Stomach (tissue), 8 donors: ENCODE results near the gene EGFL7. TPM values are rescaled to one million over a fixed set of nuclear protein-coding genes. Genes with fewer than 3 reads are reported as not detected.

Experiments used
- polyA plus RNA-seq, 3 donors: library from polyadenylated mRNA; stranded (reverse); fragments of 200-250 nt; gene quantifications; one replicate each; pipeline ENCODE4 v1.2.3, GENCODE V29; 2013
- small RNA-seq, 4 donors: library from RNA; depleted of rRNA; stranded (forward); fragments of <200 nt; gene quantifications; one replicate each; pipeline ENCODE3, GENCODE V24; 2016
- total RNA-seq, 5 donors: library from RNA; depleted of rRNA; stranded (reverse); fragments of >200 nt; gene quantifications; one replicate each; pipeline versions ENCODE4 v1.1.0 to v1.2.3, GENCODE V29; 2014 to 2016
- donor health status: healthy with polysubstance abuse.
- donor health status: Bipolar disorder and iron deficiency.
- donor health status: healthy.

EGFL7 gene
- total and polyA plus RNA-seq, 8 donors: 20.9 to 1,085 (median 52.2) TPM

Small RNA genes lying within 50 kb of the gene (small RNA-seq; reads per million reads assigned to genes)
- 385 to 1,615 (median 786) reads per million in 4 donors for gene MIR126

Other genes with a start within 250 kb of the EGFL7 start
- 10 to 100 TPM in 2 of 5 donors, 1 to 10 TPM in 3; 6.2 to 32.1 (median 9.7) TPM for gene INPP5E, start 223.1 kb upstream of the EGFL7 start, total RNA-seq
- 1 to 10 TPM; 3.2 to 9.0 (median 4.2) TPM for gene INPP5E, start 223.1 kb upstream of the EGFL7 start, polyA plus RNA-seq
- 100 to 1,000 TPM in 1 of 5 donors, 10 to 100 TPM in 4; 14.6 to 105 (median 60.3) TPM for gene SEC16A, start 179.9 kb upstream of the EGFL7 start, total RNA-seq
- gene SEC16A, start 179.9 kb upstream of the EGFL7 start, polyA plus RNA-seq: 10 to 100 TPM; 29.9 to 44.2 (median 32.2) TPM
- gene NOTCH1, start 116.9 kb upstream of the EGFL7 start, total RNA-seq: 100 to 1,000 TPM in 1 of 5 donors, 10 to 100 TPM in 4; 18.4 to 338 (median 62.5) TPM
- gene NOTCH1, start 116.9 kb upstream of the EGFL7 start, polyA plus RNA-seq: 1 to 10 TPM; 1.4 to 7.9 (median 2.3) TPM
- 100 to 1,000 TPM in 2 of 5 donors, 10 to 100 TPM in 3; 49.6 to 135 (median 68.8) TPM for gene AGPAT2, start 24.5 kb downstream of the EGFL7 start, total RNA-seq
- 10 to 100 TPM; 32.7 to 88.7 (median 75.1) TPM for gene AGPAT2, start 24.5 kb downstream of the EGFL7 start, polyA plus RNA-seq
- 10 to 100 TPM in 1 of 5 donors, 1 to 10 TPM in 2, under 1 TPM in 1, not detected in 1; 0.45 to 10.4 (median 5.8) TPM for gene DIPK1B, start 49.7 kb downstream of the EGFL7 start, total RNA-seq
- gene DIPK1B, start 49.7 kb downstream of the EGFL7 start, polyA plus RNA-seq: 1 to 10 TPM; 1.6 to 4.7 (median 4.0) TPM
- 10 to 100 TPM in 1 of 5 donors, 1 to 10 TPM in 3, under 1 TPM in 1; 0.58 to 25.5 (median 4.9) TPM for gene LCN10, start 80.0 kb downstream of the EGFL7 start, total RNA-seq
- 10 to 100 TPM in 2 of 3 donors, 1 to 10 TPM in 1; 7.7 to 18.4 (median 10.2) TPM for gene LCN10, start 80.0 kb downstream of the EGFL7 start, polyA plus RNA-seq
- 10 to 100 TPM in 2 of 5 donors, 1 to 10 TPM in 1, not detected in 2; 7.0 to 31.2 (median 12.5) TPM for gene LCN6, start 85.6 kb downstream of the EGFL7 start, total RNA-seq
- gene LCN6, start 85.6 kb downstream of the EGFL7 start, polyA plus RNA-seq: 10 to 100 TPM; 18.8 to 23.2 (median 19.5) TPM
- gene LCN8, start 95.3 kb downstream of the EGFL7 start, total RNA-seq: not detected
- not detected for gene LCN8, start 95.3 kb downstream of the EGFL7 start, polyA plus RNA-seq
- not detected for gene LCN15, start 101.6 kb downstream of the EGFL7 start, total RNA-seq
- not detected for gene LCN15, start 101.6 kb downstream of the EGFL7 start, polyA plus RNA-seq
- gene TMEM141, start 128.4 kb downstream of the EGFL7 start, total RNA-seq: 100 to 1,000 TPM in 1 of 5 donors, 10 to 100 TPM in 4; 11.1 to 152 (median 64.5) TPM
- 100 to 1,000 TPM; 139 to 219 (median 195) TPM for gene TMEM141, start 128.4 kb downstream of the EGFL7 start, polyA plus RNA-seq
- gene CCDC183, start 133.4 kb downstream of the EGFL7 start, total RNA-seq: 10 to 100 TPM in 1 of 5 donors, 1 to 10 TPM in 4; 1.2 to 53.0 (median 6.2) TPM
- 1 to 10 TPM; 1.9 to 5.8 (median 3.5) TPM for gene CCDC183, start 133.4 kb downstream of the EGFL7 start, polyA plus RNA-seq
- 100 to 1,000 TPM in 1 of 5 donors, 10 to 100 TPM in 4; 47.4 to 615 (median 65.1) TPM for gene RABL6, start 145.0 kb downstream of the EGFL7 start, total RNA-seq
- 10 to 100 TPM; 54.2 to 82.1 (median 56.0) TPM for gene RABL6, start 145.0 kb downstream of the EGFL7 start, polyA plus RNA-seq
- gene AJM1, start 179.6 kb downstream of the EGFL7 start, total RNA-seq: 10 to 100 TPM in 2 of 5 donors, 1 to 10 TPM in 3; 1.4 to 37.4 (median 9.3) TPM
- gene AJM1, start 179.6 kb downstream of the EGFL7 start, polyA plus RNA-seq: 1 to 10 TPM in 2 of 3 donors, under 1 TPM in 1; 0.46 to 3.3 (median 1.5) TPM
- 10 to 100 TPM; 31.5 to 45.5 (median 38.8) TPM for gene PHPT1, start 186.5 kb downstream of the EGFL7 start, total RNA-seq
- gene PHPT1, start 186.5 kb downstream of the EGFL7 start, polyA plus RNA-seq: 100 to 1,000 TPM; 151 to 168 (median 156) TPM
- gene MAMDC4, start 189.4 kb downstream of the EGFL7 start, total RNA-seq: 100 to 1,000 TPM in 1 of 5 donors, 1 to 10 TPM in 4; 1.8 to 317 (median 5.8) TPM
- gene MAMDC4, start 189.4 kb downstream of the EGFL7 start, polyA plus RNA-seq: 10 to 100 TPM in 1 of 3 donors, 1 to 10 TPM in 2; 1.1 to 11.2 (median 3.1) TPM
- 100 to 1,000 TPM; 132 to 229 (median 208) TPM for gene EDF1, start 203.4 kb downstream of the EGFL7 start, total RNA-seq
- gene EDF1, start 203.4 kb downstream of the EGFL7 start, polyA plus RNA-seq: 100 to 1,000 TPM; 572 to 798 (median 789) TPM
- 100 to 1,000 TPM in 1 of 5 donors, 10 to 100 TPM in 2, 1 to 10 TPM in 2; 5.5 to 248 (median 12.8) TPM for gene TRAF2, start 223.6 kb downstream of the EGFL7 start, total RNA-seq
- 10 to 100 TPM; 10.0 to 12.1 (median 11.3) TPM for gene TRAF2, start 223.6 kb downstream of the EGFL7 start, polyA plus RNA-seq